Natural killer cell (primary cell): ENCODE measurements around the gene KIAA1328. TPM values are rescaled to one million over a fixed set of nuclear protein-coding genes. Genes with fewer than 3 reads are reported as not detected.

Experiments used
- ATAC-seq, 3 donors: fragments of 150-1000 bp in 2 of 3; fragments of 200-7000 bp in 1 of 3; cut with Tn5 transposase; 1 replicate in 1 of 3; 2 replicates in 2 of 3; pipeline ENCODE4 v1.10.0; 2021; ENCODE audit warnings: mild to moderate bottlenecking in 2 of 3, moderate library complexity in 2 of 3
- DNase-seq, 2 donors: peaks; one replicate each; pipeline versions ENCODE4 v3.0.0 to v3.0.0-alpha.2; 2013 to 2021; ENCODE audit warnings: mixed read lengths in 1 of 2
- H3K27ac ChIP-seq: one replicate; pipeline ENCODE4 v1.5.1; 2013; ENCODE audit warnings: mild to moderate bottlenecking, low read length
- H3K27me3 ChIP-seq: one replicate; pipeline ENCODE4 v1.6.1; 2013; ENCODE audit warnings: low read length; ENCODE audit not compliant: control insufficient read depth, insufficient read depth
- H3K36me3 ChIP-seq: one replicate; pipeline ENCODE4 v1.6.1; 2013; ENCODE audit warnings: low read length; ENCODE audit not compliant: control insufficient read depth, insufficient read depth
- H3K4me1 ChIP-seq: one replicate; pipeline ENCODE4 v1.6.1; 2013; ENCODE audit warnings: low read length; ENCODE audit not compliant: control insufficient read depth, insufficient read depth
- H3K4me3 ChIP-seq: one replicate; pipeline ENCODE4 v1.5.1; 2013; ENCODE audit warnings: low read length
- H3K9me3 ChIP-seq: one replicate; pipeline ENCODE4 v1.6.1; 2013; ENCODE audit warnings: low read length; ENCODE audit not compliant: control insufficient read depth, insufficient read depth
- H3K27ac Mint-ChIP-seq, 2 donors: one replicate each; pipeline ENCODE4 v1.8.0; 2022; ENCODE audit warnings: mild to moderate bottlenecking in 2 of 2, mixed read lengths in 2 of 2, moderate library complexity in 1 of 2
- H3K27me3 Mint-ChIP-seq, 2 donors: one replicate each; pipeline ENCODE4 v1.8.0; 2022; ENCODE audit warnings: low read depth in 2 of 2, mixed read lengths in 2 of 2
- H3K36me3 Mint-ChIP-seq: one replicate; pipeline ENCODE4 v1.8.0; 2022; ENCODE audit warnings: mixed read lengths
- H3K4me1 Mint-ChIP-seq, 2 donors: one replicate each; pipeline ENCODE4 v1.8.0; 2022; ENCODE audit warnings: mixed read lengths in 2 of 2
- H3K4me3 Mint-ChIP-seq: one replicate; pipeline ENCODE4 v1.8.0; 2022; ENCODE audit warnings: mild to moderate bottlenecking, moderate library complexity, mixed read lengths
- H3K9me3 Mint-ChIP-seq, 2 donors: one replicate each; pipeline ENCODE4 v1.8.0; 2022; ENCODE audit warnings: mixed read lengths in 2 of 2
- WGBS: methylation state at CpG from one replicate; pipeline ENCODE4 v1.1.7; 2013; ENCODE audit warnings: missing lambda C conversion rate; ENCODE audit not compliant: insufficient coverage; 5-methylcytosine and 5-hydroxymethylcytosine counted together
- intact Hi-C: fragments of 100-400 bp; cut with micrococcal nuclease; formaldehyde crosslinking; loops from one replicate; pipeline ENCODE4 v1.14.2; 2022
- total RNA-seq, 4 donors: library from RNA; stranded (reverse); fragments of 120-200 nt in 1 of 4; gene quantifications; one replicate each; pipeline versions ENCODE4 v1.2.3 to v1.2.4, GENCODE V29; 2013 to 2022
- TF ChIP-seq, protein P1 (sequence below): fragments of 200-600 bp; IDR thresholded peaks from one replicate; pipeline ENCODE4 v1.8.0; 2022; ENCODE audit warnings: antibody characterized with exemption

KIAA1328 gene
- total RNA-seq, 3 donors from 2014 or later (not counting 1 experiment from before 2014, with no cell fraction given) = 12.3 to 14.3 (median 13.2) TPM

DNA sequence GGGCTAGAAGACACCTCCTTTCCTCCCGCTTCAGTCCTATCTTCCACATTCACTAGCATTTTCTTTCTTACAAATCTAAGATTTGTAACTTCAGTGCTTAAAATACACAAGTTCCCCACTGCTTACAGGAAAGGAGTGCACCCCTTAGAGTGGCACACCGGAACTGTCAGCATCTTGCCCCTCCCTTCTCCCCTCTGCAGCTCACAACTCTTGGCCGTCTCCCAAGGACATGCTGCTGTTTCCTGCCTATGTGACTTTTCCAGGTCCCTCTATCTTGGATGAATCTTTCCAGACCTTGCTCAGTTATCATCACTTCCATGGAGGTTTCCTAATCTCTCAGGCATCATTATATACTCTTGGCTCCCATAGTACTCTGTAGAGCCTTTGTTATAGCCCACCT lies 401.8 kb downstream of the KIAA1328 start:
- H3K4me3 Mint-ChIP-seq = no peak overlapping the region
- H3K27ac Mint-ChIP-seq = no peak overlapping the region
- Histone ChIP-seq H3K4me3 (no peak overlapping the region), H3K27ac (no peak overlapping the region), H3K27me3 (no peaks in the 10 kb centered on the region), H3K36me3 (no peaks in the 10 kb centered on the region), H3K9me3 (no peaks in the 10 kb centered on the region), H3K4me1 (no peaks in the 10 kb centered on the region)
- WGBS = 62% methylated on average over 3 of the region's 3 CpGs
- H3K4me1 Mint-ChIP-seq = no peaks in the 10 kb centered on the region
- peaks cover 2 to 7% of the 10 kb centered on the region in 2 donors for H3K9me3 Mint-ChIP-seq
- intact Hi-C loops = no loop called here
- H3K27me3 Mint-ChIP-seq = no peaks in the 10 kb centered on the region
- TF ChIP-seq, protein P1, sequence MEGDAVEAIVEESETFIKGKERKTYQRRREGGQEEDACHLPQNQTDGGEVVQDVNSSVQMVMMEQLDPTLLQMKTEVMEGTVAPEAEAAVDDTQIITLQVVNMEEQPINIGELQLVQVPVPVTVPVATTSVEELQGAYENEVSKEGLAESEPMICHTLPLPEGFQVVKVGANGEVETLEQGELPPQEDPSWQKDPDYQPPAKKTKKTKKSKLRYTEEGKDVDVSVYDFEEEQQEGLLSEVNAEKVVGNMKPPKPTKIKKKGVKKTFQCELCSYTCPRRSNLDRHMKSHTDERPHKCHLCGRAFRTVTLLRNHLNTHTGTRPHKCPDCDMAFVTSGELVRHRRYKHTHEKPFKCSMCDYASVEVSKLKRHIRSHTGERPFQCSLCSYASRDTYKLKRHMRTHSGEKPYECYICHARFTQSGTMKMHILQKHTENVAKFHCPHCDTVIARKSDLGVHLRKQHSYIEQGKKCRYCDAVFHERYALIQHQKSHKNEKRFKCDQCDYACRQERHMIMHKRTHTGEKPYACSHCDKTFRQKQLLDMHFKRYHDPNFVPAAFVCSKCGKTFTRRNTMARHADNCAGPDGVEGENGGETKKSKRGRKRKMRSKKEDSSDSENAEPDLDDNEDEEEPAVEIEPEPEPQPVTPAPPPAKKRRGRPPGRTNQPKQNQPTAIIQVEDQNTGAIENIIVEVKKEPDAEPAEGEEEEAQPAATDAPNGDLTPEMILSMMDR = no peak
- DNase-seq (no peak), ATAC-seq (no peak)
- no peaks in the 10 kb centered on the region for H3K36me3 Mint-ChIP-seq

DNA sequence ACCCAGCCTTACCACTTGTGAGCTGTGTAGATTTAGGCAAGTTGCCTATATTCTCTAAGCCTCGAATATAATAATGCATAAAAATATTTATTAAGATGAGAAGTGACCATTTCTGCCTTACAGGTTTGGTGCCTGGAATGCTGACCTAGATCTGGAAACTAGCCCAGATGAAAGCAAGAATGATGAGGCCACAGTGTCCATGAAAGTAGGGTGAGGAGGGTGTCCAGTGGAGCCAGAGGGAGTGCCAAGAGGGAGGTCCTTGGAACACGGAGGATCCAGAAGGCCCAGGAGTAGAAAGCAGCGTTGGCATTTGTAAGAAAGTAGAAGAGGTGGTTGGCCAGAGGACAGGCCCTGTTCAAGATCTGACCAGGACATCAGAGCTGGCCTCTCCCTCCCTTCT lies 402.3 kb downstream of the KIAA1328 start:
- H3K27ac ChIP-seq = no peak overlapping the region
- H3K9me3 ChIP-seq = no peaks in the 10 kb centered on the region
- no peak overlapping the region for H3K27ac Mint-ChIP-seq
- H3K9me3 Mint-ChIP-seq = peaks cover 2 to 7% of the 10 kb centered on the region in 2 donors
- H3K4me3 ChIP-seq = no peak overlapping the region
- H3K4me1 Mint-ChIP-seq = no peaks in the 10 kb centered on the region
- no peak for ATAC-seq
- TF ChIP-seq, protein P1 = no peak
- H3K4me3 Mint-ChIP-seq = no peak overlapping the region
- no peaks in the 10 kb centered on the region for H3K27me3 ChIP-seq
- no peaks in the 10 kb centered on the region for H3K36me3 Mint-ChIP-seq
- H3K27me3 Mint-ChIP-seq = no peaks in the 10 kb centered on the region
- H3K4me1 ChIP-seq = no peaks in the 10 kb centered on the region
- no peaks in the 10 kb centered on the region for H3K36me3 ChIP-seq
- intact Hi-C loops = no loop called here
- 93% methylated on average over 2 of the region's 3 CpGs for WGBS
- no peak for DNase-seq

DNA sequence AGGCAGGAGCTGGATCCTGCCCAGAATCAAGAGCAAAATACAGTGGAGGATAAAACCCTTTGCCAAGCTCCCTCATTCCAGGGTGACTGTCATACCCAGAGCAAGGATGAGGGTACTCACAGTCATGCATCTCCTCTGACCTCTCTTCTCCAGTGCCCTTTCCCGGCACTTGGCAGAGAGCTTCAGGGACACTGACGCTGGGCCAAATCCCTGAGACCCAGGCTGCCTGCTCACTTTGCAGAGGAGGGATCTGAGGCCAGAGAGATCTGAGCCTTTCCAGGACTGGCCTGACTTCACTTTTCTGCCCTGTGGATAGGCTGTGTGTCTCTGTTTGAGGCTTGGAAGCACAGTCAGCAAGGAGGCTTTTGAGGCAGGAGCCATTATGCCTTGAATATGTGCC lies 406.7 kb downstream of the KIAA1328 start:
- H3K4me1 ChIP-seq = no peaks in the 10 kb centered on the region
- 96% methylated on average over 2 of the region's 2 CpGs for WGBS
- H3K36me3 Mint-ChIP-seq = no peaks in the 10 kb centered on the region

More for the DNA sequence above, 406.7 kb downstream of the KIAA1328 start:
- Histone ChIP-seq H3K36me3 (no peaks in the 10 kb centered on the region), H3K9me3 (no peaks in the 10 kb centered on the region), H3K4me3 (no peak overlapping the region), H3K27ac (no peak overlapping the region), H3K27me3 (no peaks in the 10 kb centered on the region)
- Mint-ChIP-seq H3K27ac (no peak overlapping the region), H3K4me3 (no peak overlapping the region), H3K9me3 (no peaks in the 10 kb centered on the region), H3K27me3 (peaks cover 0 to 6% of the 10 kb centered on the region in 2 donors), H3K4me1 (no peaks in the 10 kb centered on the region)
- intact Hi-C loops = no loop called here
- ATAC-seq = no peak
- DNase-seq = no peak
- TF ChIP-seq, protein P1 = no peak
